GM13976 (cell line): ENCODE measurements around the gene ANKRD28.

ENCODE experiments used
- DNase-seq: peaks from one replicate; pipeline ENCODE4 v3.0.0; 2012; ENCODE audit warnings: low spot score
- in situ Hi-C: fragments of 300-500 bp; cut with MboI; formaldehyde crosslinking; loops from one replicate; pipeline ENCODE4 v1.12.0; 2022; ENCODE audit warnings: low sequenced_read_pairs, mixed read lengths, inconsistent platforms; ENCODE audit not compliant: unreplicated experiment
- TF ChIP-seq, protein P1 (sequence below): IDR thresholded peaks from 2 replicates; pipeline ENCODE4 v1.5.1; 2012; ENCODE audit warnings: borderline replicate concordance, mild to moderate bottlenecking; ENCODE audit not compliant: insufficient read depth; ENCODE audit errors: extremely low read depth, missing control alignments, control extremely low read depth

Gene ANKRD28

DNA sequence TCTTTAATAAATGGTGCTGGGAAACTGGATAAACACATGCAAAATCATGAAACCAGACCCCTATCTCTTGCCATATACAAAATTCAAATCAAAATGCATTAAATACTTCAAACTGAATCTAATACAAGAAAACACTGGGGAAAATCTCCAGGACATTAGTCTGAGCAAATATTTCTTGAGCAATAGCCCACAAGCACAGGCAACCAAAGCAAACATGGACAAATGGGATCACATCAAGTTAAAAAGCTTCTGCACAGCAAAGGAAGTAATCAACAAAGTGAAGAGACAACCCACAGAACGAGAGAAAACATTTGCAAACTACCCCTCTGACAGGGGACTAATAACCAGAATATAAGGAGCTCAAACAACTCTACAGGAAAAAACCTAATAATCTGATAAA is 6.3 kb downstream of the ANKRD28 start:
- TF ChIP-seq, protein P1, sequence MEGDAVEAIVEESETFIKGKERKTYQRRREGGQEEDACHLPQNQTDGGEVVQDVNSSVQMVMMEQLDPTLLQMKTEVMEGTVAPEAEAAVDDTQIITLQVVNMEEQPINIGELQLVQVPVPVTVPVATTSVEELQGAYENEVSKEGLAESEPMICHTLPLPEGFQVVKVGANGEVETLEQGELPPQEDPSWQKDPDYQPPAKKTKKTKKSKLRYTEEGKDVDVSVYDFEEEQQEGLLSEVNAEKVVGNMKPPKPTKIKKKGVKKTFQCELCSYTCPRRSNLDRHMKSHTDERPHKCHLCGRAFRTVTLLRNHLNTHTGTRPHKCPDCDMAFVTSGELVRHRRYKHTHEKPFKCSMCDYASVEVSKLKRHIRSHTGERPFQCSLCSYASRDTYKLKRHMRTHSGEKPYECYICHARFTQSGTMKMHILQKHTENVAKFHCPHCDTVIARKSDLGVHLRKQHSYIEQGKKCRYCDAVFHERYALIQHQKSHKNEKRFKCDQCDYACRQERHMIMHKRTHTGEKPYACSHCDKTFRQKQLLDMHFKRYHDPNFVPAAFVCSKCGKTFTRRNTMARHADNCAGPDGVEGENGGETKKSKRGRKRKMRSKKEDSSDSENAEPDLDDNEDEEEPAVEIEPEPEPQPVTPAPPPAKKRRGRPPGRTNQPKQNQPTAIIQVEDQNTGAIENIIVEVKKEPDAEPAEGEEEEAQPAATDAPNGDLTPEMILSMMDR: no peak
- in situ Hi-C loops: no loop called here

DNA sequence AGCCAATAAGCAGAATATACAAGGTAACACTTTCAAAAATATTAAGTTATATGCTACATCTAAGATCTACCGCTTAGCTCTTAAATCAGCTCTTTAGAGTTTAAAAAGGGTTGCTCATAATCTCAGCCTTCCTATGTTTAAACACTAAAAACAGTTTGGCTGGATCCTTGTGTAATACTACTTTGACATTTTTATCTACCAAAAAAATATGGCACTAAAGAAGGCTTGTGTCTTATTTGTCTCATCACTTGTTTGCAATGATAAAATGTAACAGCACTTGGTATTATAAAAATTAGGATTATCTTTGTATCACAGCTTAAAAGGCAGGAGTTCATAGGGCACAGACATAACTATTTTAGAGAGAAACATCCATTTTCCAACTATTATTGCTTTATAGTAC is 9.8 kb downstream of the ANKRD28 start:
- DNase-seq: no peak
- in situ Hi-C loops: no loop called here
- TF ChIP-seq, protein P1: no peak

More for the DNA sequence above, 6.3 kb downstream of the ANKRD28 start:
- no peak for DNase-seq

DNA sequence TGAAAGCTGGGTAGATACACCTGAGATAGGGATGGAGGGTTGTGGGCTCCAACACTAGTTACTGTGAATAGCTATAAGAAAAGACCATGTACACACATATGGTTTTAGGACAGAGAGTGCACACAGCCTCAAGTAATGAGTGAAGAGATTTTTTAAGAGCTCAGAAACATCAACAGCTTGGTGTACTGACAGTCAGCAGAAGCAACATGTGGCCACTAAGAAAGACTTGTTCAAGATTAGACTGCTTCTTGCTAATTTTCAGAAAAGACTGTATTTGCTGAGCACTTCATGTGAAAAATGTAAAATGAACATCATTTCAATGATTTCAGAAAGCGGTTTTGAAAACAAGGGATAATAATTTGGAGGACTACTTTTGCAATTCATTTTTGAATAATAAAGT is 10.3 kb downstream of the ANKRD28 start:
- in situ Hi-C loops: no loop called here
- DNase-seq: no peak
- TF ChIP-seq, protein P1: no peak

DNA sequence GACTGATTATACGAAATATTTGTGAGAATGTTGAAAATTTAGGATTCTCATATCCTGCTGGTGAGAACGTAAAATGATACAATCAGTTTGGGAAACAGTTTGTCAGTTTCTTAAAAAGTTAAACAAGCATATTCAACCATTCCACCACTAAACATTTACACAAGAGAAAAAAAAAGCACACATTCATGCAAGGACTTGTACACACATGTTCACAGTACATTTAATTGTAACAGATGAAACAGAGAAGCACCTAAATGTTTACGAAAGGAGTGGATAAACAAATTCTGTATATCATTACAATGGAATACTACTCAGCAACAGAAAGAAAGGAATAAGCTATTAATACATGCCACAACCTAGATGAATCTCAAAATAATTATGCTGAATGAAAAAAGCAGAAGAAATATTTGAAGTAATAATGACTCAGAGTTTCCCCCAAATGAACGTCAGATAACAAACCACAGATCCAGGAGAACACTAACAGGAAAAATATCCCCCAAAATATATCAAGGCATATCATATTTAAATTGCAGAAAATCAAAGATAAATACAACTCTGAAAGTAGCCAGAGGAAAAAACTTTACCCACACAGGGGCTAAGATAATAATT is 14.3 kb downstream of the ANKRD28 start:
- TF ChIP-seq, protein P1: no peak
- no peak for DNase-seq
- in situ Hi-C loops: no loop called here

DNA sequence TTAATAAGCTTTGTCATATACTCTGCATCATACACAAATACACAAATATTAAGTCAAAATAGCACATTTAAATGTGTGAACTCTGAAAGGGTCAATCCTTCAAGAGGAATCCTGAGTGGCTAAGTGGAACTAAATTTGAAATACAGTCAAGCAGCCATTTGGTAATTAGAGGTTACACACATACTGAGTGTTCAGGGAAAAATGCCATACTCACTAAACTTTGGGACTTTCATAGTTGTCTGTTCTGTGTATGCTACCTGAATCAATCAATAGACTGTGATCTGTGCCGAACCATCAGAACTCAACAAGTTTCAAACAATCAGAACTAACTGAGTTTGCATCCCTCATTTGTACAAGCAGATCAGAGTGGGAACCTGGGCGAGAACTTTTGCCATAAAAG is 15.3 kb downstream of the ANKRD28 start:
- no peak for DNase-seq
- TF ChIP-seq, protein P1: no peak
- in situ Hi-C loops: no loop called here

DNA sequence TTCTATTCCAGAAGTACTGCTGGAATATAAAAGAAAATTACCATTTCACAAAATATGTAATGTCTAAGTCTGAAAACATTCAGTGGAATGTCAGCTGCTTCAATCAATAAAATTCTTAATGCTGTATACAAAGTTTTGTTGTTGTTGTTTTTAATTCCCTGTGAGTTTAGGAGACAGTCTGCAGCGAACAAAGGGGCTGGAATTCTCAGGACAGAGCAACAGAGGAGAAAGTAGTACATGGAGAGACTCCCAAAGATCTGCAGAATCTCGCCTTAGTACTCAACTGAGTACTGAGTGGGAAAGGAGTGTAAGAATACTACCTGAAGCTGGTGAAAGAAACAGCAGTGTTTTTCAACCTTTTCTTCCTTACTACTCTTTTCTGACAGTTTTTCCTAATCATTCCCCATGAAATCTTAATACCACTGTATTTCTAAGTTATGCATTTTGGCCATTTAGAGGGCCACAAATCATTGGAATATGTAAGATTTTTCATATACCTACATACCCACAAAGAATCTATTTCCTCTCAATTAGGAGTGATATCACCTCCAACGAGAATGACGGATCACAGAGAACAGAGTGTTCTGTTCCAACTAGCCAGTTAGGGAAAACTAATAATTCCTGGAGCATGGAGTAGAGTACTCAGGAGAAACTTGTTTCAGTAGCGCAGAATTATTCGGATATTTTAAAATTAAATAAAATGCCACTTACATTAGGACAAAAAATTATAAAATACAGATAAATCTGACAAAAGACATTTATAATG is 16.0 kb downstream of the ANKRD28 start:
- DNase-seq: no peak
- in situ Hi-C loops: no loop called here
- TF ChIP-seq, protein P1: no peak
